Stimulated activated CD4-positive, alpha-beta T cell treated with anti-CD3 and anti-CD28 coated beads, Interleukin-1b, Interleukin-23, amount 100 ng/mL, for 24 hours (primary cell): ENCODE measurements around the gene LRBA.

Source experiments
- DNase-seq, 4 experiments: peaks; one replicate each; pipeline ENCODE4 v3.0.0-alpha.2; 2020; ENCODE audit warnings: low read depth in 4 of 4, low spot score in 1 of 4

The LRBA gene

DNA sequence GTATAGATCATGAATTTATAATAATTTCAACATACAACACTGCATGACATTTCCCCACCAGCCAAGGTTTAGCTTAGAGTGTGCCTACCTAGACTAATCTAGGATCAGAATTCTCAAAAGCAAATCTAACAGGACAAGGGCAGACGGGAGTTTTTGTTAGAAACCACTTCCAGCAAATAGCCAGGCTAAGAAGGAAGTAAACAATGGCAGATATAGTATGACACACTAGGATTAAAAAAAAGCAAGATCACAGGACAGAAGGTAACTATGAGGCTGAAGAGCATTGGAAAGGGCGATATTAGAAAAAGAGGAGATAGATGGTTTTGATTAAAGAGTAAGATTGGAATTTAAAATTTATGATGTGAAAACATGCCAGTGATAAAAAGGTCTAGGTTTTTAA is 124.8 kb downstream of the LRBA start:
- no peak for DNase-seq

DNA sequence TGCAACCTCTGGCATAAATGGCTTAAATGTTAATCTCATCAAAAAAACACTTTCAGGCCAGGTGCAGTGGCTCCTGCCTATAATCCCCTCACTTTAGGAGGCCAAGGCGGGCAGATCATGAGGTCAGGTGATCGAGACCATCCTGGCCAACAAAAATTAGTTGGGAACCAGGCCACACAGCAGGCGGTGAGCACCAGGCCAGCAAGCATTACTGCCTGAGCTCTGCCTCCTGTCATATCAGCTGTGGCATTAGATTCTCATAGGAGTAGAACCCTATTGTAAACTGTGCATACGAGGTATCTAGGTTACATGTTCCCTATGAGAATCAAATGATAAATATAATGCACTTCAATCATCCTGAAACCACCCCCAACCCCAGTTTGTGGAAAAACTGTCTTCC is 125.8 kb downstream of the LRBA start:
- no peak for DNase-seq

DNA sequence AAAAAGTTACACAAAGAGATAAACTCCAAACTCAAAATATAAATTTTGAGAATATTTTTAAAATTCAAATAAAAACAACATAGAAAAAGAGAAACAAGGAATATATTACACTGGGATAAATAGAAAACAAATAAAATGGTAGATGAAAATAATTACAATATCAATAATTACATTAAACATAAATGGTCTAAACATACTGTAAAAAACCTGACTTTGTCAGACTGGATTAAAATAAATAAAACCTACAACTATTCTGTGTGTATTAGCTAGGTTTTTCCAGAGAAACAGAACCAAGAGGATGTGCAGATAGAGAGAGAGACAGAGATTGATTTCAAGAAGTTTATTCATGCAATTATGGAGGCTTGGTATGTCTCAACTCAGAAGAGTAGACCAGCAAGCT is 126.5 kb downstream of the LRBA start:
- no peak for DNase-seq

DNA sequence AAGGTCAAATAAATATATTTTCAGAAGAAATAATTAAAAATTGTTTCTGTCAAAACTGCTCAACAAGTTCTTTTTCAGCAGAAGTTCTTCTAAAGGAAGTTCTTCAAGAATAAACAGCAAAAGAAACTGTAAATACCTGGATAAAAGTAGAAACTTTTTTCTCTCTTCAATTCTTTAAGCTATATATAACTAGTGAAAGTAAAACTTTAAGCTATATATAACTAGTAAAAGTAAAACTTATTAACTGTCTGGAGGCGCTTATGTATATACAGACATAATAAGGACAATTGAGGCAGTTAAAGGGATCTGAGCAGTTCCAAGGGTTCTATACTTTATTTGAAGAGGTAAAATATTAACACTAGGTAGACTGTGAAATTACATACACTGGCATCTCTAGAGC is 126.9 kb downstream of the LRBA start:
- no peak for DNase-seq

DNA sequence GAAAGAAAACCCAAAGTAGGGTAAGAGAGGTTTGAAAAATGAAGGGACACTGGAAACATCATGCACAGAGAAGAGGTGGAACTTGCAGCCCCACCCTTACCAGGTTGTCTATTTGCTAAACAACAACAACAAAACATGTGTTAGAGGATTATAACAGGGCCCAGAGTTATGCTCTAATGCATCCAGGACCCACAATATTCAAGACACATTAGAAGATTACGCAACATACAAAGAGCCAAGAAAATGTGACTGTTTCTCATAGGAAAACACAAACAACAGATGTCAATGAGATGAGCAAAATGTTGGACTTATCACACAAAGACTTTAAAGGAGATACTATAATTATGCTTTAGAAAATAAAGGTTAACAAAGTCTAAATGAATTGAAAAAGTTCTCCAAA is 128.5 kb downstream of the LRBA start:
- no peak for DNase-seq

DNA sequence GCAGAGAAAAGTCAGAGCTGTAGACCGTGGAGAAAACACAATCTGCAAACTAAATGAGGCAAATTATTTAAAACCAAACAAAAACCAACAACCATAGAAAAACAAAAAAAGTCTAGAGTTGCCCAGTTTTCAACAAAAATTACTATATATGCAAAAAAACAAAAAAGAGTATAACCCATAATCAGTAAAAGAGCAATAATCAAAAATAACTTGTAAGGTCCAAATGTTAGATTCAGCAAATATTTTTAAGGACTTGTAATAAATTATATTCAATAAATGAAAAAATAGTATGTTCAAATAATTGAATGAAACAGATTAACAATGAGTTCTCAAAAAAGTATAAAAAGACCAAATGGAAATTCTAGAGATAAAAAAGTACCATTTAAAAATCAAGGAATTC is 130.5 kb downstream of the LRBA start:
- DNase-seq: no peak

DNA sequence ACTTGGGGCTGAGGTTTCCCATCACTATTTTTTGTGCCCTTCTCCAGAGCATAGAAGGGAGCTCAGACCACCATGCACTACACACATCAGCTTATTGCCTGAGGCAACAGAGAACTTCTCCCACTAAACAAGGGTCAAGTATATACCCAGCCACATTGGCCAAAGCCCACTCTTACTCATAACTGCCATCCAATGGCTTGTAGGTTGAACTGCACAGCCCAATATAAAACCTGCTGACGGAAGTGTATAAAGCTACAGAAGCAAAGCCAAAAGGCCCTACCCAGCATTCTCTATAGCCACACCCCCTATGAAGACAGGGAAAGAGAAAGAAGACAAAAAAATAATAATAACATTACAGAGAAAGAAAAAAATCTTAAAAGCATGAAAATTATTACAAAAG is 139.7 kb downstream of the LRBA start:
- DNase-seq: no peak

DNA sequence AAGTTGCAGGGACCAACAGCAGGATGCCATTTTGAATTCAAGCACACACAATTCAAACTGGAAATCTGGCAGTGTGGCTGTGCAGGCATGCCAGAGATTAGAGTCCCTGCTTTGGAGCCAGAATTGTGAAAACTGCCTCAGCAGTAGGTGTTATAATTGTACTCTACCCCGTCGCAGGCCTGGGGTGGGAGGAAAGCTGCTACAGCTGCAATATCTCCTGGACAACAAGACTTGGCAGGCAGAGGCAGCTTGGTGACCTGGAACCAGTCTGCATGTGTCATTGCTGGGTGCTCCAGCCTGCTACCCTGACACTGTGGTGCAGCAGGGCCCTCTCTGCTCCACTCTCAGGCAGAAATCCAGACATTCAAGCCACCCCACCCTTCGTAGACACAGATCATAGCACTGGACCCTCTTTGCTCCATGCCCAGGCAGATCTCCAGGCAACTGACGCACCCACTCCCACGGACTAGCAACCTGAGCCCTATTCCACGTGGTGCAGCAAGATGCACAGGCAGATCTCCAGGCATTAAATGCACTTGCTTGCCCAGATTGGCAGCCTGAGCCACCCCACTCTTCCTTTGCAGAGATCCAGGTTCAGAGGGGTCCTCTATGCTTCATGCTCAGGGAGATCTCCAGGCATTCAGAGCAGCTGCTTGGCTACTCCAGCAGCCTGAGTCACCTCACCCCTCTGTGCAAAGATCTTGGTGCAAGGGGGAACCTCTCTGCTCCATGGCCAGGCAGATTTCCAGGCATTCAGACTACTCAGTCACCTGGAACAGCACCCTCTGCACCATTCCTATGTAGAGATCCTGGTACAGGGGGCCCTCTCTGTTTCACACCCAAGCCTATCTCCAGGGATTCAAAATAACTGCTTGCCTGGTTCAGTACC is 140.5 kb downstream of the LRBA start:
- DNase-seq: no peak

DNA sequence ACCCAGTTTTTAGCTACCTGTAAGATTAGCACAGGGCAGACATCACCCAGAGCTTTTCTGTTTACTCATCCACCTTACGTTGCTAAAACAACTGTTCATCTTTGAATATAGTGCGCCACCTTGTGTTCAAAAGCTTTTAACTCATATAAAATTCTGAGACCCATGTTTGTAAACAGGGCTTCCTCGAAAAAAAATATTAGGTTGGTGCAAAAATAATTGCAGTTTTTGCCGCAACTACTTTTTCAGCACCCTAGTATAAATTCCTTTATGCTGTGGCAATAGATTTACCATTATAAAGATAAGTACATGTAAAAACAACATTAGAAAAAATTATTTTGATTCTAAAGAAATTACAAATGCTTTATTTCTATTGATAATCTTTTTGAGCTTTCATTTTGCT is 147.9 kb downstream of the LRBA start:
- DNase-seq: peak in 3 of 4 experiments; percentile 1 to 25 (median 4)

DNA sequence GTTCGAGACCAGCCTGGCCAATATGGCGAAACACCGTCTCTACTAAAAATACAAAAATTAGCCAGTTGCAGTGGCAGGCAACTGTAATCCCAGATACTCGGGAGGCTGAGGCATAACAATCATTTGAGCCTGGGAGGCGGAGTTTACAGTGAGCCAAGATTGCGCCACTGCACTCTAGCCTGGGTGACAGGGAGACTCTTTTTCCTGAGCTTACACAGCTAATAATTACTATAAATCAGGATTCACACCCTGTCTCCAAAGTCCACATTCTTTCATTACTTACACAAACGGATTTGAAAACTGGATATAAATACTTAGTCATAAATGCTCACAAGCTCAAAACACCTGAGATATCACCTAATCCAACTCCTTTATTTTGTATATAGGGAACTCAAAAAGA is 151.6 kb downstream of the LRBA start:
- DNase-seq: no peak

DNA sequence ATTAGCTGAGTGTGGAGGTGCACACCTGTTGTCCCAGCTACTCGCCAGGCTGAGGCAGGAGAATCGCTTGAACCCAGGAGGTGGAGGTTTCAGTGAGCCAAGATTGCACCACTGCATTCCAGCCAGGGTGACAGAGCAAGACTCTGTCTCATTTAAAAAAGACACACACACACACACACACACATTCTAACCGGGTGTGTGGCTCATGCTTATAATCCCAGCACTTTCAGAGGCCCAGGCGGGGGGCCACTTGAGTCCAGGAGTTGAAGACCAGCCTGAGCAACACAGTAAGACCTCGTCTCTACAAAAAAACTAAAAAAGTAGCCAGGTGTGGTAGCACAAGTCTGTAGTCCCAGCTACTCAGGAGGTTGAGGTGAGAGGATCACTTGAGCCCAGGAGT is 152.3 kb downstream of the LRBA start:
- DNase-seq: no peak

DNA sequence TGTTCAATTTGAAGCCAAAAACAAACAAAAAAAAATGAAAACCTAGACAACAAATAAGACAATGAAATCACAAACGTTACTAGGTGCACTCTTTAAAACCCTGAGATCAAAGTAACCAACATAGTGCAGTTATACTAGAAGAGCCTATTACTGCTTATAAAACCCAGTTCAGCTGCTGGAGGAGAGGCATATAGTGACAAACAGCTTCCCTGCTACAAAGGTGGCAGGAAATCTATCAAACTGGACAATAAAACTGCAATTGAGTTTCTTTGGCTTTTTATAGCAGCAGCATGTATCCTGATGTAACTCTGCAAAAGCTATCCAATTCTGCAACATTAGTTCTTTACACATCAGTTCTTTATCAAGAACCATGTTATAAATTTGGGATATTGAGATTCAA is 155.6 kb downstream of the LRBA start:
- DNase-seq: no peak

DNA sequence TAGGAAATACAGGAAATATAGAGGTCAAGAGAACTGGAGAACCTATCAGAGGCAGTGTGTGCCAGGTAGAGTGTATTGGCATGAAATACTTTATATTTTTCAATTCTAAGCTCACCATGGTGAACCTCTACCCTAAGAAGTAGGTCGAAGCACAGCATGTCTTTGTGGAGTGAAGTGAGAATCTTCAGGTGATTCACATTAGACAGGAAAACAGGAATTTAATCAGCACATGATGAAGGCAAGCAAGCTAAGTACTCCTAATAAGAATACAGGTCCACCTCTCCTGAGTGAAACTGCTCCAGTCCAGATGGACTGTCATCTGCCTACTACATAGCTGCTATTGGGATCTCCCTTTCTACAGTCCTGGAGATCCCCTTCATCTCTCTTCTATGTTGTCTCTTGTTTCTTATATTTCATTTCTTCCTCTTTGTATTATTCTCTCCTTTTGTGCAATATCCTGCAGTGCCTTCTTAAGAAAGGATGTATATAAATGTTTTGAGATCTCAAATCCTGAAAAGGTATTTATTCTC is 159.0 kb downstream of the LRBA start:
- DNase-seq: no peak

DNA sequence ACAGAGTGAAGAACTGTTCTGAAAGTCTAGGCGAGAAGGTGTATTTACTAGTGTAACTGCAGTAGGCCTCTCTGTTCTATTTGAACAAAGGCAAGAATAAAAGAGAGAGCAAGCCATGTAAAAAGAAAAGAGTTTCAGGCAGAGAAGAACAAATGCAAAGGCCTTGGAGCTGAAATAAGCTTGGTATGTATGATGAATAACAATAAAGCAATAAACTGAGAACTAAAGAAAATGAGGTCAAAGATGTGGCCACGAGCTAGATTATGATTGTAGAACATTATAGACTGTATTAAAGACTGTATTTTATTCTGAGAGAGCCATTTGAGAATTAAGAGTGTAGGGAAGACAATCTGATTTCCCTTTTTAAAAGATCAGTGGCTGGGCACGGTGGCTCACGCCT is 160.5 kb downstream of the LRBA start:
- no peak for DNase-seq

DNA sequence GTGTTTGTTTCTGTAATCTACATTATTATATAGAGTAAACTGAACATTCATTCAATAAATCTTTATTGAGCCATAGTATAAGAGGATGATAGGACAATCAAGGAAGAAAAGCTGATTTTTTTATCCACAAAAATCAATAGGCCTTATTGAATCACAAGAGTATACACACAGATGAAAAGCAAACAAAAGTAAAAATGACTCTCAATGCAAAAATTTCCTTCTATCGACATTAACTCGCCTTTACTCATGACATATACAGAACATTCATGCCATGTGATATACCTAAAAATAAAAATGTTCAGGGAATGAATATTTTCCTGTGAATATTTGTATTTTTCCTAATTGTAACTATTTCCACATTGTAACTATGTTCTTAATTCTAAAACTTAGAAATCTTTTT is 161.2 kb downstream of the LRBA start:
- DNase-seq: no peak

DNA sequence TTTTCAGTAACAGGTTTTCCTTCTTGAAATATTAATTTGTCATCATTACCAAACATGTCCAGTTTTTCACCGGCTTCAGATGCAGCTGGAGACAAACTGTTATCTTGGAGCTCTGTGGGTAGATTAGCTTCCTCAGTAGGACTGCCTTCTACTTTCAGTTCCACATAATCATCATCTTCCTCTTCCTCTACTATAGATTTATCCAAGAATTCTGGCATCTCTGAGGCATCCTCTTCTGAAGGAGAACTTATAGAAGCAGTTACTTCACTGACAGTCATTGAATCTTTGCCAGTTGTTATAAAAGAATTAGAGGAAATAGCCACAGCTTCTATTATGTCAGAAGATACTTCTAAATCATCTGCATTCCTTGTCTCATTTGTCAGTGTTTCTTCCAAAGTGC is 162.9 kb downstream of the LRBA start:
- no peak for DNase-seq

DNA sequence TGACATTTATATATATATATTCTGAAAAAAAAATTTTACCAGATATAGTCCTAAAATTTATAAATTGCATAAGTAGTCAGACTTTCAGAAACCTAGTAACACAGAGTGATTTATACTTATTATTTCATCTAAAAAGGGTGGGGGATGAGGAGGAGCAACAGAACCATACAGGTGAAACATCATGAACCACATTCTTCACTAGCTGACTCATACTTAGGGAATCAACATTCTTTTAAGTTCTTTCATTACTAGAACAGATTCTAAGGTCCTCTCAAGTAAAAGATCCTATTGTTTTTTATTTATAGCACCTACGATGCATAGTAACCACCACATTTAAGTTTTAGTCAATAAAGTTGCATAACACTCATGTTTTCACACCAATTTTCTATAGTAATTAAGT is 166.1 kb downstream of the LRBA start:
- no peak for DNase-seq

DNA sequence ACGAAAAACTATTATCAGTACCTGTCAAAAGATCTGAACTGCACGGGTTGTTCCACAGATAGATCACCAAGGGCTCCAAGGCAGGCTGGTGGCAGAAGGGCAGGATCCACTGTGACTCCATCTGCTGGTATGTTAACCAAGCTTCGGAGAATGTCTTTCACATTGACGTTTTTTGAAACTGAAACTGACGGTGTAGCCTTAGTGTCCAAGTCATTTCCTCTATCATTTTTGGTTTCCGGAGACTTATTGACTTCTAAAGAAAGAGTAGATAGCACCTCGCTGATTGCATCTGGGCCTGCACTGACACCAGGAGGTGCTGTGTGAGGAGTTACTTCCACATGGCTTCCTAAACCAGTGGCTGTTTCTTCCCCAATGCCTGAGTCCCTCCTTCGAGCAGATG is 186.9 kb downstream of the LRBA start:
- peak in 2 of 4 experiments; percentile 0 to 2 for DNase-seq

DNA sequence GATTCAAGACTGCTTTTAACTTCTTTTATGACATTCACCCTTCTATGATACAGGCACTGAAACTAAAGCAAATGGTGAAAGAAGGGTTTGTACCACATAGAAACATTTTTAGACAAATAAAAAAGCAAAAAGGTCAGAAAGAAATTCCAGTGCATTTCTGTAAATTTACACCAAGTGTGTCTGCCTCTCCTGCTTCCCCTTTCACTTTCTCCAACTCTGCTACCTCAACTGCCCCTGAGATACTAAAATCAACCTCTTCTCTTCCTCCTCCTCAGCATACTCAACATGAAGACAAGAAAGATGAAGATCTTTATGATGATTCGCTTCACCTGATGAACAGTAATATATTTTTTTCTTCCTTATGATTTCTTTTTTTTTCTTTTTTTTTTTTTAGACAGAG is 187.9 kb downstream of the LRBA start:
- DNase-seq: no peak

DNA sequence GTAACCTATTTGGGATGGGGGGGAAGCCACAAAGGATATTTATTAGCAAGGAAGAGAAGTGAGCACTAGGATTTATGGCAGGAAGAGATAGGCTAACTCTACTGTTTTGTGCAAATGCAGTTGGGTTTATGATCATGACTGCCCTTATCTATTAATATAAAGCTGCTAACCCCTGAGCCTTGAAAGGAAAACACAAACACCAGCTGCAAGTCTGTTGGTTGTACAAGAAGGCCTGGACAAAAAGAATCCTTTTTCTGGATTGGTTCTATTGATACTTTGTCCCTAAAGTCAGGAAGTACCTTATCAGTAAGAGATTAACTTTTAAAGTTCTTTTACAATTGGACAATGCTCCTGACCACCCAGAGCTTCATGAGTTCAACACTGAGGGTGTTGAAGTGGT is 188.8 kb downstream of the LRBA start:
- no peak for DNase-seq

DNA sequence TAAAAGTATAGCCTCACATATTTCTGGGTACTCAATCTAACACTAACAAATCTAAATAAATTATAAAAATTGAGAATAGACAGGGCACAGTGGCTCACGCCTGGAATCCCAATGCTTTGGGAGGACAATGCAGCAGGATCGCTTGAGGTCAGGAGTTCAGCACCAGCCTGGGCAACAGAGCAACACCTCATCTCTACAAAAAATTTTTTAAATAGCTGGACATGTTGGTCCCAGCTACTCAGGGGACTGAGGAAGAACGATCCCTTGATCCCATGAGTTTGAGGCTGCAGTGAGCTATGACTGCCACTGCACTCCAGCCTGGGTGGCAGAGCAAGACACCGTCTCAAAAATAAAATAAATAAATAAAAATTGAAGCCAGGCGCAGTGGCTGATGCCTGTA is 192.7 kb downstream of the LRBA start:
- DNase-seq: no peak

DNA sequence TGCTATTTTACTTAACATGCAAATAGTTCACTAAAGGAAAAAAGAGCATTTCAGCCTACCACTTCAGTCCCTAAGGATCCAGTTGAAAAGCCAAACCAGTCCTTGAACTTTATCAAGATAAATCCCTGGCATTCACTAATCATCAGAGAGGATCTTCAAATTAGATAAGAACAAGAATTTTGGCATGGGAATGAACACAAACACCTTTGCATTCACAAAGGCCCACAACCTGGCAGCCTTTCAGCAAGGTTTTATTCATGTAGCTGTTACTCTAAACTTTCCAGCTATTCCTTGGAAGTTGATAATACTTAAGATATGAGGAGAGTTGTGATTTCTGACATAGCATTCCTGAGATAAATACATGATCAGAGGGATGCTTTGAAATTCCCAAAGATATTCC is 193.4 kb downstream of the LRBA start:
- DNase-seq: no peak

DNA sequence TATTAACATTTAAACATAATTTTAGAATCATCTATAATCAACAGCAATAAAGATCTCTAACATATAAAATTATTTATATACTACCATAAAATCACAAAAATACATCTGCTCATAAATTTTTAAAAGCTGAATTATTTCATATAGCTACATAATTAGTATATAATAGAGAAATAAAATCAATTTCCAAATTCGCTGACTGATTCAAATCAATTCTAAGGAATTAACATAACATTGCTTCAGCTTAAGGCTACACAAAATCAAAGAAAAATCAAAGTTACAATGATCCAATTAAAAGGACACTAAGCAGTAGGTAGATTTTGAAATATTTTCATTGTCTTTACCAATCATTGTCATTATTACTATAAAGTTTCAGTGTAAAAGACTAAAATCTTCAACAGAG is 194.7 kb downstream of the LRBA start:
- no peak for DNase-seq
